Embryonic facial prominence (tissue), 1 donor: ENCODE results near the gene TMC8.
"Not testable (repeated sequence)": the region's sequence is repeated elsewhere in the genome, so short reads cannot be mapped to it uniquely, and the experiment has no call there.

Experiments
- DNase-seq: peaks from one replicate; pipeline ENCODE4 v3.0.0-alpha.2; 2016; ENCODE audit errors: extremely low spot score

The TMC8 gene

DNA sequence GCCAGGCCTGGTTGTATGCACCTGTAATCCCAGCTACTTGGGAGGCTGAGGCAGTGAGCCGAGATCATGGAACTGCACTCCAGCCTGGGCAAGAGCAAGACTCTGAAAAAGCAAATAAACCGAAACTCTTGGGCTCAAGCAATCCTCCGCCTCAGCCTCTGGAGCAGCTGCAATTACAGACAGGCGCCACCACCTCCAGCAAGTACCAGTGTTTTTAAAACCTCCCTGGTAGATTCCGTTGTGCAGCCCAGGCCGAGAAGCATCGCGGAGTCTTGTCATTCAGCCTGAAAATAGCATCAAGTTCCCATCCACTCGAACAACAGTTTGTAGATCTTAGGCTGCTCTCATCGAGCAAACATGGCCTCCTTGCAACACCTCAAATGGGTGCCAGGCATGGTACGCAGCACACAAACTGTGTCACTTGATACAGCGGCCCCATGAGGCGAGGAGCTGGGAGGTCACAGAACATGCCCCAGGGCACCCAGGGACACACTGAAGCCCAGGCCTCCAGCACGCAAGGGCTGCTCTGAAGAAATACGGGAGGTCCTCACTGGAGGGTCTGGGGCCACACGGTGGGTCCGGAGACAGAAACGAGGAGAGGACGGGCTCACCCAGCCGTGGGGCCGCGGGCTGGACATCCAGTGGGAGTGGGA is 20.1 kb upstream of the TMC8 start:
- no peak for DNase-seq

GRCh38 chr17:78111016-78111726 is 19.4 kb upstream of the TMC8 start:
- DNase-seq = no peak

DNA sequence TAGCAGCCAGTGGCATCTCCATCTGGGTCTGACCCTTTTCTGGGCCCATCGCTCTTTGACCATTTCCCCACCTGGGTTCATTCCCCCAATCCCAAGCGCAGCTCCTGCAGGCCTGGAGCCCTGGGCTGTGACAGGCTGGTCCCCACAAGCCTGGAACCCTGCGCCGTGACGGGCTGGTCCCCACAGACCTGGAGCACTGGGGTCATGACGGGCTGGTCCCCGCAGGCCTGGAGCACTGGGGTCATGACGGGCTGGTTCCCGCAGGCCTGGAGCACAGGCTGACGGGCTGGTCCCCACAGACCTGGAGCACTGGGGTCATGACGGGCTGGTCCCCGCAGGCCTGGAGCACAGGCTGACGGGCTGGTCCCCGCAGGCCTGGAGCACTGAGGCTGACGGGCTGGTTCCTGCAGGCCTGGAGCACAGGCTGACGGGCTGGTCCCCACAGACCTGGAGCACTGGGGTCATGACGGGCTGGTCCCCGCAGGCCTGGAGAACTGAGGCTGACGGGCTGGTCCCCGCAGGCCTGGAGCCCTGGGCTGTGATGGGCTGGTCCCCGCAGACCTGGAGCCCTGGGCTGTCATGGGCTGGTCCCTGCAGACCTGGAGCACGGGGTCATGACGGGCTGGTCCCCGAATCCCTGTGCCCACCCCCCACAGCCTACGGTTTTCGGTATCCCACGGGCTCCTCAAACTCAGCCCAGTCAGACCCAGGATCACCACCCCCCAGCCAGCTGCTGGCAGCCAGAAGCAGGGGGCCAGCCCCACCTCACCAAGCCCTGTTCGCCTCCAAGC is 18.6 kb upstream of the TMC8 start:
- DNase-seq = no peak

- DNase-seq = no peak
Measured at GRCh38 chr17:78112518-78113471, 17.8 kb upstream of the TMC8 start.

- DNase-seq = no peak
Measured at GRCh38 chr17:78113804-78114785, 16.5 kb upstream of the TMC8 start.

DNA sequence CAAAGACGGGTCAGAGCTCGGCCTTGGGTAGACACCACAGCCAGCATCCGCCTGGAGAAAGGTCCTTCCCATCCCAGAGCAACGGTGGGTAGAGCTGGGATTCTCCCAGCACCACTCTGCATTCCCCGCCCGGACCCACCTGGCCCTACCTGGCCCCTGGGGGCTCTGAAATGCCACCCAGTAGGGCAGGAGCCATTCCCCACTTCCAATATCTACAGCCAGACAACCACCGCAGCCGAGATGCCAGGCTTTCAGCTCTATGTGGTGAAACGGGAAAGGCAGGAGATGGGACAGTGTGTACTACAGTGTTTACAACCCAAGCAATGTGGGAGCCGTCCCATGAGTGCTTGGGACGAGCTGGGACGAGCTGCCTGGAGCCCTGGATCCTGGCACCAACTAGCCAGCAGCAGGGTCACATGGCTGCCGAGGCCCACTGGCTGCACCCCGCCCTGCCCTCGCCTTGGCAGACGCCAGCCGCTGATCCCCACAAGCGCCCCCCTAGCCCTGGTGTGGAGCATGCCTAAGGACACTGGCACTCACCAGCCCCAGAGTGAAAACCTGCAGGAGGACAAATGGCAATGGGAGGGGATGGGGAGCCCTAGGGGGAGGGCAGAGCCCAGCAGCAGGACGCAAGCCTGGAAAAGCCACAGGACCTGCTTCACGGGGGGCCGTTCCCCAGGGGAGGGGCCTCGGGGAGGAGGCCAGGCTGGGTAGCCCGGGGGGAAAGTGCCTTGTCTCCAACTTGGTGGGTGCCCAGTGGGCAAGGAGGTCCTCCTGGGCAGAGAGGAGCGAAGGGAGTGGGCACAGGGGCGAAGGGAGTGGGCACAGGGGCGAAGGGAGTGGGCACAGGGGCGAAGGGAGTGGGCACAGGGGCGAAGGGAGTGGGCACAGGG is 15.5 kb upstream of the TMC8 start:
- DNase-seq = no peak

GRCh38 chr17:78115803-78116202 is 14.8 kb upstream of the TMC8 start:
- DNase-seq = not testable (repeated sequence)

- no peak for DNase-seq
Measured at GRCh38 chr17:78116411-78116810, 14.2 kb upstream of the TMC8 start.

GRCh38 chr17:78117027-78117981 is 13.3 kb upstream of the TMC8 start:
- no peak for DNase-seq

GRCh38 chr17:78118801-78119241 is 11.8 kb upstream of the TMC8 start:
- no peak for DNase-seq

DNA sequence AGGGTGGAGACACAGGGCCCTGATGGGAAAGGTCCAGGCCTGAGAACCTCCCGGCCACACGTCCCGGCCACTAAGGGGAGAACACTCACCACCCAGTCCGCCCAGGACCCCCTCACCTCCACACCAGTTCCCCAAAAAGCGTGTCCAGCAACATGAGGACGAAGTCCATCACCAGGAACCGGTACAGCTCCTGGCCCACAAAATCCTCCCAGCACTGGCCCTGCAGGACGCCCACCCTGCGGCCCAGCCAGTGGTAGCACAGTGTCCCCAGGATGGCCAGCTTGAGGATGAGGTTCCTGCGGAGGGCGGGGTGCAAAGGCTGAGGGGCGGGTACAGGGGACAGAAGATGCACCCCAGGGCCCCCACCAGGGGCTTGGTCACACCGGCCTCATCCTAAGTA is 10.0 kb upstream of the TMC8 start:
- DNase-seq = no peak

- no peak for DNase-seq
Measured at GRCh38 chr17:78120971-78121800, 9.4 kb upstream of the TMC8 start.

DNA sequence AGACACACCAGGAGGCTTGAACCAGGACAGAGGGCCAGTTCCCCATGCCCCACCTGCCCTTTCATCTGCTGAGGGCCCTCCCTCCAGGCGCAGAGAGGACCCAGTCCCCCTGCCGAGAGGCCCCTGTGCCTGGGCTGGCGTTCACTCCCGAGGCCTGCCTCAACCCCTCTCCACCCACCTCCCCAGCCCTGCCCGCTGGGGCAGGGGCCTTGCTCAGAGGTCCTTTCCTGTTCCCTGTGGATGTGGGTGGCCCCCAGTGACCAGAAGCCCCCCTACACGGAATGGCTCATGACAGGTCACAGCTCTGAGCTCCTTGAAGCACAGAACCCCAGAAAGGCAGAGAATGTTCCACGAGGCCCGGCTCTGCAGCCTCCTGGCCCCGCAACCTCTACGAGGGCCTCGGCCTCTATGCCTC is 8.8 kb upstream of the TMC8 start:
- DNase-seq = no peak

GRCh38 chr17:78122216-78122930 is 8.2 kb upstream of the TMC8 start:
- DNase-seq = no peak

DNA sequence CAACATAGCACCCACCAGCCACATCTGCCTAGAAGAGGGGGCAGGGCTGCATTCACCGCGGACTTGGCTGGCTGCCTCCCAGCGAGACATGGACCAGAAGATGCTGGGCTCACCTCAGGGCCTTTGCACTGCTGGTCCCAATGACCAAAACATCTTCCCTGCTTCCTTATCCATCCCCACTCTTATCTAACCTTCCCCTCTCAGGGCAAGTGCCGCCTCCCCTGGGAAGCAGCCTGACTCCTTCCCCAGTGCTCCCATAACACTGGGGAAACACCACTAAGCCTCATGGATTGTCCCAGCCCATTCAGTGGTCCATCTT is 7.7 kb upstream of the TMC8 start:
- DNase-seq = no peak

- no peak for DNase-seq
Measured at GRCh38 chr17:78123258-78123929, 7.2 kb upstream of the TMC8 start.
